ENCODE results near the gene CDKAL1. TPM values are rescaled to one million over a fixed set of nuclear protein-coding genes. Genes with fewer than 3 reads are reported as not detected.

The CDKAL1 gene
- total RNA-seq, 1 donor from 2014 or later, result 39.6 TPM

- H3K27ac Mint-ChIP-seq, result no peak overlapping the region
- peaks cover 2% of the 10 kb centered on the region for H3K36me3 Mint-ChIP-seq
- peaks cover 19% of the 10 kb centered on the region for H3F3A ChIP-seq (ENCODE audit: low read depth)
These were observed 594.3 kb downstream of the CDKAL1 start for GRCh38 chr6:21128601-21129000.

GRCh38 chr6:21131406-21131805, 597.1 kb downstream of the CDKAL1 start:
- Histone ChIP-seq H2AFZ (replicated peaks) (no peak overlapping the region), H3K27me3 (no peaks in the 10 kb centered on the region), H3K9ac (no peak overlapping the region), H4K20me1 (ENCODE audit: low read depth) (no peaks in the 10 kb centered on the region), H3K4me3 (no peak overlapping the region), H3K4me2 (no peak overlapping the region), H3F3A (ENCODE audit: low read depth) (peaks cover 19% of the 10 kb centered on the region), H3K36me3 (no peaks in the 10 kb centered on the region), H3K9me3 (ENCODE audit: low read depth) (no peaks in the 10 kb centered on the region), H3K27ac (no peak overlapping the region), H3K79me2 (ENCODE audit: low read depth) (no peaks in the 10 kb centered on the region), H3K4me1 (peaks cover 50% of the 10 kb centered on the region)
- Mint-ChIP-seq H3K4me1 (peaks cover 46% of the 10 kb centered on the region), H3K36me3 (no peaks in the 10 kb centered on the region), H3K4me3 (no peak overlapping the region), H3K9me3 (no peaks in the 10 kb centered on the region), H3K27ac (no peak overlapping the region), H3K27me3 (ENCODE audit: insufficient read depth, low read depth) (peaks cover 2% of the 10 kb centered on the region)
- DNase-seq (ENCODE audit: low spot score), result no peak
- TF ChIP-seq, protein P1, sequence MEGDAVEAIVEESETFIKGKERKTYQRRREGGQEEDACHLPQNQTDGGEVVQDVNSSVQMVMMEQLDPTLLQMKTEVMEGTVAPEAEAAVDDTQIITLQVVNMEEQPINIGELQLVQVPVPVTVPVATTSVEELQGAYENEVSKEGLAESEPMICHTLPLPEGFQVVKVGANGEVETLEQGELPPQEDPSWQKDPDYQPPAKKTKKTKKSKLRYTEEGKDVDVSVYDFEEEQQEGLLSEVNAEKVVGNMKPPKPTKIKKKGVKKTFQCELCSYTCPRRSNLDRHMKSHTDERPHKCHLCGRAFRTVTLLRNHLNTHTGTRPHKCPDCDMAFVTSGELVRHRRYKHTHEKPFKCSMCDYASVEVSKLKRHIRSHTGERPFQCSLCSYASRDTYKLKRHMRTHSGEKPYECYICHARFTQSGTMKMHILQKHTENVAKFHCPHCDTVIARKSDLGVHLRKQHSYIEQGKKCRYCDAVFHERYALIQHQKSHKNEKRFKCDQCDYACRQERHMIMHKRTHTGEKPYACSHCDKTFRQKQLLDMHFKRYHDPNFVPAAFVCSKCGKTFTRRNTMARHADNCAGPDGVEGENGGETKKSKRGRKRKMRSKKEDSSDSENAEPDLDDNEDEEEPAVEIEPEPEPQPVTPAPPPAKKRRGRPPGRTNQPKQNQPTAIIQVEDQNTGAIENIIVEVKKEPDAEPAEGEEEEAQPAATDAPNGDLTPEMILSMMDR (IDR thresholded peaks at IDR 0.05), result no peak
- TF ChIP-seq EZH2 (IDR thresholded peaks at IDR 0.05) (no peak), EZH2phosphoT487 (IDR thresholded peaks at IDR 0.05) (no peak)

More at GRCh38 chr6:21128601-21129000, 594.3 kb downstream of the CDKAL1 start:
- H3K4me3 Mint-ChIP-seq, result no peak overlapping the region
- no peaks in the 10 kb centered on the region for H3K27me3 ChIP-seq
- H4K20me1 ChIP-seq (ENCODE audit: low read depth), result no peaks in the 10 kb centered on the region
- peaks cover 22% of the 10 kb centered on the region for H3K4me1 Mint-ChIP-seq
- TF ChIP-seq EZH2 (IDR thresholded peaks at IDR 0.05), result no peak
- TF ChIP-seq, protein P1 (IDR thresholded peaks at IDR 0.05), result no peak
- no peak for TF ChIP-seq EZH2phosphoT487 (IDR thresholded peaks at IDR 0.05)
- H3K79me2 ChIP-seq (ENCODE audit: low read depth), result no peaks in the 10 kb centered on the region
- H3K36me3 ChIP-seq, result no peaks in the 10 kb centered on the region
- no peak overlapping the region for H2AFZ ChIP-seq (replicated peaks)
- H3K27ac ChIP-seq, result no peak overlapping the region
- H3K27me3 Mint-ChIP-seq (ENCODE audit: insufficient read depth, low read depth), result peaks cover 2% of the 10 kb centered on the region
- no peak overlapping the region for H3K9ac ChIP-seq
- peaks cover 36% of the 10 kb centered on the region for H3K4me1 ChIP-seq
- no peak overlapping the region for H3K4me3 ChIP-seq
- no peak for DNase-seq (ENCODE audit: low spot score)
- no peaks in the 10 kb centered on the region for H3K9me3 ChIP-seq (ENCODE audit: low read depth)
- no peak overlapping the region for H3K4me2 ChIP-seq
- no peaks in the 10 kb centered on the region for H3K9me3 Mint-ChIP-seq

- no peak for TF ChIP-seq EZH2phosphoT487 (IDR thresholded peaks at IDR 0.05)
- Histone ChIP-seq H3K27me3 (no peaks in the 10 kb centered on the region), H3K9me3 (ENCODE audit: low read depth) (no peaks in the 10 kb centered on the region), H3K4me2 (no peak overlapping the region), H3F3A (ENCODE audit: low read depth) (peaks cover 19% of the 10 kb centered on the region), H4K20me1 (ENCODE audit: low read depth) (no peaks in the 10 kb centered on the region), H3K27ac (peak overlapping the region; percentile 8), H2AFZ (replicated peaks) (no peak overlapping the region), H3K36me3 (no peaks in the 10 kb centered on the region), H3K4me1 (peaks cover 58% of the 10 kb centered on the region), H3K9ac (no peak overlapping the region), H3K4me3 (no peak overlapping the region), H3K79me2 (ENCODE audit: low read depth) (no peaks in the 10 kb centered on the region)
- Mint-ChIP-seq H3K36me3 (no peaks in the 10 kb centered on the region), H3K4me1 (peaks cover 56% of the 10 kb centered on the region), H3K27me3 (ENCODE audit: insufficient read depth, low read depth) (peaks cover 2% of the 10 kb centered on the region), H3K4me3 (no peak overlapping the region), H3K27ac (peak overlapping the region; percentile 10), H3K9me3 (no peaks in the 10 kb centered on the region)
- no peak for DNase-seq (ENCODE audit: low spot score)
These were observed 598.2 kb downstream of the CDKAL1 start for GRCh38 chr6:21132446-21132845.

DNA sequence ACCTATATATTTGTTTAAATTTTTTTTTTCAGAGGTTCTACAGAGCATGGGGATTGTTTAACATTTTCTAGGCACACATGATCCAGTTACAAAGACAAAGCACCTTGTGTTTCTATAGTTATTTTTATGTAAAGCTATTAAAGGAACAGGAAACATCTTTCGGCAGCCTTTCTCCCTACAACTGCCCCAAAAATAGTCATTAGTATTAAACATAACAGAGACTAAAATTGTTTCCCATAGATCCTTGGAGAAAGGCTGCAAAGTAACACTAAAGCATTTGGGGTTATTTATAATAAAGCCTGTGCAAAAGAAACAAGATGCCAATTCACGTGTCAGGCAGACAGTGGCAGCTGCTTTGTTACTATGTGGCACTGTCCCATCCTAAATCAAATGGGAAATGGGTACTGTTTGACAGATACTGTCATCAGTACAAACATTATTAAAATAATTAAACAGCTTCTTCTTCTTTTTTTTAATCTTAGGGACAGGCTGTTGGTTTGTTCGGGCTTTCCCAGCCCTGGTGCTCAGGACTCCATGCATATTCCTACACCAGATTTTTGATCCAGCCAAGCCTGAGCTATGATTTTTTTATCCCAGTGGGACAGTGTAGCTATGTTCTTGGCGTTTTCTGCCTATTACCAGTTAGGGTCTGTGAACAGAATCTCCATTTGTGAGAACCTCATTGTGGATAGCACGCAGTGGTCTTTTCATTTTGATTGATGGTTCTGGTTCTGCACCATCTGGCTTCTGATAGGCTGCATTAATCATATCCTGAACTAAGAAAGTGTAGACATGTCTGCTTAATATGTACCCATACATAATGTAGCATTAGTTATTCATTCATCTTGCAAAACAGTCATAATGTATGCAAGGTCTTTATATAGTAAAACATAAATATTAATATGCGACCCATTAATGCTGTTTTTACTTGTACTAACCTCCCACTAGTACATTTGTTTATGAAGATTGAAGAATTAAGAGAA, 598.9 kb downstream of the CDKAL1 start:
- H3K4me3 Mint-ChIP-seq, result peak overlapping the region; percentile 50

More for the DNA sequence above, 598.9 kb downstream of the CDKAL1 start:
- H3K9me3 ChIP-seq (ENCODE audit: low read depth), result no peaks in the 10 kb centered on the region
- peak overlapping the region; percentile 8 for H3K27ac ChIP-seq
- no peaks in the 10 kb centered on the region for H4K20me1 ChIP-seq (ENCODE audit: low read depth)
- Mint-ChIP-seq H3K27me3 (ENCODE audit: insufficient read depth, low read depth) (peaks cover 2% of the 10 kb centered on the region), H3K36me3 (no peaks in the 10 kb centered on the region), H3K4me1 (peaks cover 63% of the 10 kb centered on the region), H3K27ac (peak overlapping the region; percentile 10), H3K9me3 (no peaks in the 10 kb centered on the region)
- no peaks in the 10 kb centered on the region for H3K27me3 ChIP-seq
- peaks cover 64% of the 10 kb centered on the region for H3K4me1 ChIP-seq
- peak overlapping the region; percentile 68 for H3K4me2 ChIP-seq
- DNase-seq (ENCODE audit: low spot score), result no peak
- peaks cover 19% of the 10 kb centered on the region for H3F3A ChIP-seq (ENCODE audit: low read depth)
- H3K79me2 ChIP-seq (ENCODE audit: low read depth), result no peaks in the 10 kb centered on the region
- H2AFZ ChIP-seq (replicated peaks), result no peak overlapping the region
- no peak overlapping the region for H3K9ac ChIP-seq
- H3K4me3 ChIP-seq, result no peak overlapping the region
- H3K36me3 ChIP-seq, result no peaks in the 10 kb centered on the region
- TF ChIP-seq, protein P1 (IDR thresholded peaks at IDR 0.05), result no peak
- no peak for TF ChIP-seq EZH2 (IDR thresholded peaks at IDR 0.05)
- no peak for TF ChIP-seq EZH2phosphoT487 (IDR thresholded peaks at IDR 0.05)

Measured in neural progenitor cell (in vitro differentiated cells).